Pancreas (tissue), 10 donors: ENCODE measurements around the gene KIAA0513. TPM values are rescaled to one million over a fixed set of nuclear protein-coding genes. Genes with fewer than 3 reads are reported as not detected.

ENCODE experiments used
- ATAC-seq, 4 donors: fragments of 200-7000 bp; cut with Tn5 transposase; one replicate each; pipeline versions ENCODE4 v1.8.0 to v1.9.1; 2020; ENCODE audit warnings: mild to moderate bottlenecking in 4 of 4, moderate library complexity in 4 of 4
- DNase-seq, 6 donors: peaks; one replicate each; pipeline ENCODE4 v3.0.0-alpha.2; 2020
- FAIRE-seq: peaks from 2 replicates; lab custom pipeline; 2012; peaks lifted over from hg19 to GRCh38; lab: Jason Lieb, UNC
- H3K27ac ChIP-seq, 4 donors: fragments of 200-600 bp; sonication (generic); 1 replicate in 3 of 4; 2 replicates in 1 of 4; pipeline versions ENCODE4 v1.5.0 to v1.8.0; 2020
- H3K27me3 ChIP-seq, 4 donors: fragments of 200-600 bp; one replicate each; pipeline ENCODE4 v1.8.0; 2021
- H3K36me3 ChIP-seq, 3 donors: fragments of 200-600 bp; sonication (generic) in 1 of 3; one replicate each; pipeline versions ENCODE4 v1.5.0 to v1.8.0; 2020 to 2021
- H3K4me1 ChIP-seq, 3 donors: fragments of 200-600 bp; one replicate each; pipeline ENCODE4 v1.8.0; 2021
- H3K4me3 ChIP-seq, 4 donors: fragments of 200-600 bp; sonication (generic) in 2 of 4; one replicate each; pipeline versions ENCODE4 v1.5.0 to v1.8.0; 2020 to 2021
- H3K9me3 ChIP-seq, 4 donors: fragments of 200-600 bp; one replicate each; pipeline ENCODE4 v1.8.0; 2021
- CTCF ChIP-seq, 4 donors: fragments of 200-600 bp; sonication (generic) in 3 of 4; IDR thresholded peaks; one replicate each; pipeline versions ENCODE4 v1.5.0 to v1.8.0; 2021; ENCODE audit warnings: antibody characterized with exemption in 4 of 4
- WGBS, 2 donors: extraction: QIAGEN DNeasy Blood & Tissue Kit; methylation state at CpG; one replicate each; pipeline ENCODE4 v1.1.7; 2013; 5-methylcytosine and 5-hydroxymethylcytosine counted together
- intact Hi-C, 3 donors: fragments of 100-400 bp; cut with DNase I; formaldehyde crosslinking; loops; one replicate each; pipeline versions ENCODE4 v1.11.1 to v1.14.2; 2022
- polyA plus RNA-seq, 2 donors: library from polyadenylated mRNA; stranded (reverse); fragments of 200-250 nt; gene quantifications; one replicate each; pipeline ENCODE4 v1.2.3, GENCODE V29; 2013
- total RNA-seq, 6 donors: library from RNA; stranded (reverse); fragmentation: NEBNext Ultra II Directional in 4 of 6; extraction: Animal tissue kit (Norgen Biotek cat#: 25700) in 4 of 6; gene quantifications; one replicate each; pipeline versions ENCODE4 v1.2.1 to v1.2.4, GENCODE V29; 2021 to 2023
- donor health status: healthy with polysubstance abuse.
- donor health status: DM: no; HTN: no; CAD: no; lungs with moderate emphysema.
- donor health status: DM: no; HTN: no; CAD: no.
- donor health status: control.
- donor health status: control.
- donor health status: Bipolar disorder and iron deficiency.
- donor health status: DM: yes; HTN: yes; CAD: no.
- donor health status: DM: no; HTN: no; CAD: no.
- donor health status: DM: no; HTN: no; CAD: no.
- donor health status: DM: yes; HTN: yes; CAD: no.

Gene KIAA0513
- total and polyA plus RNA-seq, 8 donors: 3.5 to 22.1 (median 16.2) TPM

GRCh38 chr16:85101956-85102630 lies 74.5 kb downstream of the KIAA0513 start:
- H3K36me3 ChIP-seq: no peaks in the 10 kb centered on the region
- 75 to 87% methylated on average over 11 of the region's 11 CpGs for WGBS, 2 donors
- intact Hi-C loops: no loop called here
- no peak overlapping the region for H3K27ac ChIP-seq
- FAIRE-seq (no peak), ATAC-seq (no peak), DNase-seq (peak in 1 of 6 donors; percentile 2)
- no peaks in the 10 kb centered on the region for H3K9me3 ChIP-seq
- H3K4me3 ChIP-seq: no peak overlapping the region
- H3K27me3 ChIP-seq: no peaks in the 10 kb centered on the region
- no peaks in the 10 kb centered on the region for H3K4me1 ChIP-seq
- no peak for TF ChIP-seq CTCF (IDR thresholded peaks at IDR 0.05)

- no peaks in the 10 kb centered on the region for H3K4me1 ChIP-seq
- intact Hi-C loops: no loop called here
- H3K4me3 ChIP-seq: no peak overlapping the region
- no peaks in the 10 kb centered on the region for H3K27me3 ChIP-seq
- no peaks in the 10 kb centered on the region for H3K9me3 ChIP-seq
- FAIRE-seq (no peak), ATAC-seq (peak in 1 of 4 donors; percentile 31), DNase-seq (peak in 1 of 6 donors; percentile 22)
- no peaks in the 10 kb centered on the region for H3K36me3 ChIP-seq
- 78 to 82% methylated on average over 23 of the region's 23 CpGs for WGBS, 2 donors
- H3K27ac ChIP-seq: no peak overlapping the region
- TF ChIP-seq CTCF (IDR thresholded peaks at IDR 0.05): no peak
These were observed 75.8 kb downstream of the KIAA0513 start for GRCh38 chr16:85103114-85104079.

GRCh38 chr16:85104147-85104546 lies 76.6 kb downstream of the KIAA0513 start:
- H3K4me1 ChIP-seq: no peaks in the 10 kb centered on the region
- no peaks in the 10 kb centered on the region for H3K9me3 ChIP-seq
- H3K27ac ChIP-seq: no peak overlapping the region
- no peaks in the 10 kb centered on the region for H3K36me3 ChIP-seq
- DNase-seq (peak in 1 of 6 donors; percentile 17), FAIRE-seq (no peak), ATAC-seq (no peak)
- intact Hi-C loops: no loop called here
- WGBS, 2 donors: 84% methylated on average over 12 of the region's 12 CpGs
- no peaks in the 10 kb centered on the region for H3K27me3 ChIP-seq
- TF ChIP-seq CTCF (IDR thresholded peaks at IDR 0.05): no peak
- H3K4me3 ChIP-seq: no peak overlapping the region

- 79 to 91% methylated on average over 11 of the region's 11 CpGs for WGBS, 2 donors
- Histone ChIP-seq H3K9me3 (no peaks in the 10 kb centered on the region), H3K27me3 (no peaks in the 10 kb centered on the region), H3K4me1 (no peaks in the 10 kb centered on the region), H3K27ac (no peak overlapping the region), H3K36me3 (no peaks in the 10 kb centered on the region), H3K4me3 (no peak overlapping the region)
- DNase-seq (peak in 1 of 6 donors; percentile 45), FAIRE-seq (no peak), ATAC-seq (peak in 3 of 4 donors; percentile 41 to 71 (median 57))
- no peak for TF ChIP-seq CTCF (IDR thresholded peaks at IDR 0.05)
- intact Hi-C loops: no loop called here
These were observed 77.3 kb downstream of the KIAA0513 start for GRCh38 chr16:85104821-85105391.
